T-helper 2 cell treated with Interferon-gamma antibody and Interleukin-4, amounts not matched to agents 5 μg/mL and 100 μg/mL, for 36 hours (primary cell): ENCODE results near the gene CDK19.

Source experiments
- DNase-seq: peaks from one replicate; pipeline ENCODE4 v3.0.0; 2021; ENCODE audit warnings: low spot score
- H3K27ac Mint-ChIP-seq: one replicate; pipeline ENCODE4 v1.8.0; 2021; ENCODE audit warnings: mild to moderate bottlenecking, mixed read lengths
- H3K27me3 Mint-ChIP-seq: one replicate; pipeline ENCODE4 v1.8.0; 2021; ENCODE audit warnings: low read depth, mixed read lengths
- H3K36me3 Mint-ChIP-seq: one replicate; pipeline ENCODE4 v1.8.0; 2021; ENCODE audit warnings: low read depth, mixed read lengths
- H3K4me1 Mint-ChIP-seq: one replicate; pipeline ENCODE4 v1.8.0; 2021; ENCODE audit warnings: low read depth, mixed read lengths
- H3K4me3 Mint-ChIP-seq: one replicate; pipeline ENCODE4 v1.8.0; 2022; ENCODE audit warnings: mild to moderate bottlenecking, moderate library complexity, mixed read lengths
- H3K9me3 Mint-ChIP-seq: one replicate; pipeline ENCODE4 v1.8.0; 2021; ENCODE audit warnings: mixed read lengths

The CDK19 gene

GRCh38 chr6:110643175-110643574, 172.1 kb downstream of the CDK19 start:
- Mint-ChIP-seq H3K27me3 (no peaks in the 10 kb centered on the region), H3K36me3 (peaks cover 46% of the 10 kb centered on the region), H3K4me3 (no peak overlapping the region), H3K27ac (no peak overlapping the region), H3K9me3 (peaks cover 9% of the 10 kb centered on the region), H3K4me1 (peaks cover 22% of the 10 kb centered on the region)
- DNase-seq: no peak

DNA sequence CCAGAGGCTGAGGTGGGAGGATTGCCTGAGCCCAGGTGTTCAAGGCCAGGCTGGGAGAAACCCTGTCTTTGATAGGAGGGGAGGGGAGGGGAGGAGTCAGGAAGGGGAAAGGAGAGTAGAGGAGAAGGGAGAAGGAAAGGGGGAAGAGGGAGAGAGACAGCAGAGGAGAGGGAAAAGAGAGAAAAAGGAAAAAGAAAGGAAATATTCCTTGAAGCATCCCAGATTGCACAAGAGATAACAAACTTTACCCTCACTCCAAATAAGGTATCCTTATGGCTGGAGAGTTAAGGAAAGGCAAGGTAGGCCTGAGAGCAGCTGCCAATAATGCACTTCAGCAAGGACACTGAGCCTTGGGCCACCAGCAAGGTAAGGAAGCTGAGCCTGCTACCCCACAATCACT, 172.6 kb downstream of the CDK19 start:
- Mint-ChIP-seq H3K27me3 (no peaks in the 10 kb centered on the region), H3K4me3 (no peak overlapping the region), H3K4me1 (peaks cover 20% of the 10 kb centered on the region), H3K27ac (no peak overlapping the region), H3K9me3 (peaks cover 9% of the 10 kb centered on the region), H3K36me3 (peaks cover 47% of the 10 kb centered on the region)
- no peak for DNase-seq

DNA sequence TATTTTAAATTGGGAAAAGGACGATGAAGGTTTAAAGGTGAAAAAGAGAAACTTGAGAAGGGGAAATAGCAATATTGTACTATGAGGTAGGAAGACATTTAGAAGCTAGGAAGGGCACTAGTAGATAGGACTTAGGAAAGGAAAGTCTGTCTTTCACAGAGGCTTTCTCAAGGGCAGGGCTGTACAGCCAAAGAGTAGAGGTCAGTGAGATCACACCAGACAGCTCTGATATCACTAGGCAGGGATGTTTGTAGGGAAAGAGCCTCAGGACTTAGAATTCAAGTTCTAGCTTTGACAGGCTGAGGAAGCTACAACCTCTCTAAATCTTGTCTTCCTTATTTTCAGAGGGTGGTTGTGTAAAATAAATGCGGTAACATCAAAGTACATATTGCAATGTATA, 178.5 kb downstream of the CDK19 start:
- Mint-ChIP-seq H3K27ac (no peak overlapping the region), H3K36me3 (peaks cover 27% of the 10 kb centered on the region), H3K4me3 (no peak overlapping the region)

GRCh38 chr6:110635096-110635495, 180.2 kb downstream of the CDK19 start:
- H3K27ac Mint-ChIP-seq: no peak overlapping the region
- no peaks in the 10 kb centered on the region for H3K9me3 Mint-ChIP-seq
- peaks cover 5% of the 10 kb centered on the region for H3K4me1 Mint-ChIP-seq
- no peaks in the 10 kb centered on the region for H3K27me3 Mint-ChIP-seq
- no peak overlapping the region for H3K4me3 Mint-ChIP-seq
- no peak for DNase-seq
- H3K36me3 Mint-ChIP-seq: peaks cover 23% of the 10 kb centered on the region

More for the DNA sequence above, 178.5 kb downstream of the CDK19 start:
- H3K27me3 Mint-ChIP-seq: no peaks in the 10 kb centered on the region
- H3K9me3 Mint-ChIP-seq: no peaks in the 10 kb centered on the region
- H3K4me1 Mint-ChIP-seq: peaks cover 5% of the 10 kb centered on the region
- no peak for DNase-seq

- H3K27ac Mint-ChIP-seq: no peak overlapping the region
- peaks cover 5% of the 10 kb centered on the region for H3K4me1 Mint-ChIP-seq
- no peaks in the 10 kb centered on the region for H3K27me3 Mint-ChIP-seq
Observed at GRCh38 chr6:110633731-110634213, 181.5 kb downstream of the CDK19 start.

GRCh38 chr6:110629153-110629552, 186.1 kb downstream of the CDK19 start:
- Mint-ChIP-seq H3K4me3 (no peak overlapping the region), H3K27ac (no peak overlapping the region), H3K27me3 (no peaks in the 10 kb centered on the region), H3K9me3 (no peaks in the 10 kb centered on the region), H3K4me1 (no peaks in the 10 kb centered on the region), H3K36me3 (peaks cover 12% of the 10 kb centered on the region)
- DNase-seq: no peak

More at GRCh38 chr6:110633731-110634213, 181.5 kb downstream of the CDK19 start:
- Mint-ChIP-seq H3K36me3 (peaks cover 20% of the 10 kb centered on the region), H3K4me3 (no peak overlapping the region), H3K9me3 (no peaks in the 10 kb centered on the region)
- DNase-seq: no peak

- no peak for DNase-seq
- H3K27me3 Mint-ChIP-seq: no peaks in the 10 kb centered on the region
- H3K9me3 Mint-ChIP-seq: no peaks in the 10 kb centered on the region
- H3K4me3 Mint-ChIP-seq: no peak overlapping the region
- peaks cover 12% of the 10 kb centered on the region for H3K36me3 Mint-ChIP-seq
- H3K4me1 Mint-ChIP-seq: no peaks in the 10 kb centered on the region
- H3K27ac Mint-ChIP-seq: no peak overlapping the region
Observed at GRCh38 chr6:110628330-110628729, 186.9 kb downstream of the CDK19 start.

- H3K4me3 Mint-ChIP-seq: no peak overlapping the region
- no peaks in the 10 kb centered on the region for H3K9me3 Mint-ChIP-seq
- H3K27me3 Mint-ChIP-seq: no peaks in the 10 kb centered on the region
- H3K4me1 Mint-ChIP-seq: no peaks in the 10 kb centered on the region
- H3K36me3 Mint-ChIP-seq: peaks cover 15% of the 10 kb centered on the region
- DNase-seq: no peak
- H3K27ac Mint-ChIP-seq: no peak overlapping the region
Observed at GRCh38 chr6:110626442-110626841, 188.8 kb downstream of the CDK19 start.

- Mint-ChIP-seq H3K27ac (no peak overlapping the region), H3K36me3 (peaks cover 16% of the 10 kb centered on the region)
- DNase-seq: no peak
Observed at GRCh38 chr6:110625883-110626282, 189.4 kb downstream of the CDK19 start.

GRCh38 chr6:110622912-110623578, 192.2 kb downstream of the CDK19 start:
- H3K36me3 Mint-ChIP-seq: peaks cover 25% of the 10 kb centered on the region
- DNase-seq: no peak
- no peaks in the 10 kb centered on the region for H3K9me3 Mint-ChIP-seq
- H3K4me3 Mint-ChIP-seq: no peak overlapping the region
- peaks cover 3% of the 10 kb centered on the region for H3K4me1 Mint-ChIP-seq
- H3K27me3 Mint-ChIP-seq: no peaks in the 10 kb centered on the region
- H3K27ac Mint-ChIP-seq: no peak overlapping the region

More at GRCh38 chr6:110625883-110626282, 189.4 kb downstream of the CDK19 start:
- Mint-ChIP-seq H3K4me1 (no peaks in the 10 kb centered on the region), H3K27me3 (no peaks in the 10 kb centered on the region), H3K4me3 (no peak overlapping the region), H3K9me3 (no peaks in the 10 kb centered on the region)

- peaks cover 10% of the 10 kb centered on the region for H3K4me1 Mint-ChIP-seq
- peaks cover 33% of the 10 kb centered on the region for H3K36me3 Mint-ChIP-seq
- H3K4me3 Mint-ChIP-seq: no peak overlapping the region
- no peak for DNase-seq
- H3K27me3 Mint-ChIP-seq: no peaks in the 10 kb centered on the region
- H3K27ac Mint-ChIP-seq: no peak overlapping the region
- H3K9me3 Mint-ChIP-seq: no peaks in the 10 kb centered on the region
Observed at GRCh38 chr6:110621061-110621460, 194.2 kb downstream of the CDK19 start.

DNA sequence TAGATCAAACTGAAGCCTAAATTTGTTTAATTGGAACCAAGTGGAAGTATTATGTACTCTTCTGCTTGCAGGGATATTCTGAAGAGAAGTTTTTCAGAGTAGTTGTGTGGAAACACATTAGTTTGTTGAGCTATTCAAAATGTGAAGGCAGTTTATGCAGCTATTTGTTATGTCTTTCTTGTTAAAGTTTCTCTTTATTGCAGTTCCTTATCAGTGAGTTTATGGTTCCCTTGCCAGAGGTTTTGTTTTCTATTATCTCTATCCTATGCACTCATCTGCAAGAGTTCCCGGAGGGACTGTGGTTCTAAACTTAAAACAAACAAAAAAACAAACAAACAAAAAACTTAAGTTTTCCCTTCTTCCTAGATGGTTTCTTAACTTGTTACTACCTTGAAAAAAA, 195.2 kb downstream of the CDK19 start:
- H3K4me1 Mint-ChIP-seq: peaks cover 10% of the 10 kb centered on the region
- no peak for DNase-seq
- no peak overlapping the region for H3K27ac Mint-ChIP-seq
- H3K27me3 Mint-ChIP-seq: no peaks in the 10 kb centered on the region
- H3K4me3 Mint-ChIP-seq: no peak overlapping the region
- H3K36me3 Mint-ChIP-seq: peaks cover 33% of the 10 kb centered on the region
- H3K9me3 Mint-ChIP-seq: no peaks in the 10 kb centered on the region

DNA sequence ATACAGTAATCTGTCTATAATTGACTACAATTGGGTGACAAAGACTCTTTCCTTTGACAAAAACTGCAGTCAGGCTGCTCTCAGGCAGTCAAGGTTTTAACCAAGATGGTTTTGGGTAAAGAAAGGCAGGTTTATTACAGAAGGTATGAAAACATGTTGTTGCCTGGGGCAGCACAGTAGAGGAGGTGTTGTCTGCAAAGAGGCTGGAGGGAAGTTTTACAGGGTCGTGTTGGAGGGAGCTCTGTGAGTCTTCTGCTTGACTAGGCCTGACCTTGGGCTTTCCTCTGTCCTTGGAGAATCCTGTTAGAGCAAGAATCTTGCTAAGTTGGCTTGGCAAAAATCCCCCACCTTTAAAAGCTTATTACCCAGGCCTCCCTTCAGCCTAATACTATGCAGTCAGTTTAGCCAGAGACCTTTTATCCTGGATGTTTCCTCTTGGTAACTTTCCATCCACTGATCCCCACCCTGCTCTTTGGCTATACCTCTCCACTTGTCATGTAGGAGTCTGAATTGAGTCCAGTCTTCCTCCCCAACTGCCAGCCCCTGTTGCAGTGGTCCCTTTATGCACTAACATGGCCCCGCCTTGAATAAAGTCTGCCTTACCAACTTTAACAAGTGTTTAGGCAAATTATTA, 195.9 kb downstream of the CDK19 start:
- no peak for DNase-seq
- peaks cover 12% of the 10 kb centered on the region for H3K4me1 Mint-ChIP-seq
- no peaks in the 10 kb centered on the region for H3K27me3 Mint-ChIP-seq
- peaks cover 34% of the 10 kb centered on the region for H3K36me3 Mint-ChIP-seq
- H3K27ac Mint-ChIP-seq: no peak overlapping the region
- H3K4me3 Mint-ChIP-seq: no peak overlapping the region
- H3K9me3 Mint-ChIP-seq: no peaks in the 10 kb centered on the region

- no peaks in the 10 kb centered on the region for H3K27me3 Mint-ChIP-seq
- H3K9me3 Mint-ChIP-seq: no peaks in the 10 kb centered on the region
- DNase-seq: no peak
- H3K36me3 Mint-ChIP-seq: peaks cover 39% of the 10 kb centered on the region
- H3K27ac Mint-ChIP-seq: no peak overlapping the region
- H3K4me1 Mint-ChIP-seq: peaks cover 12% of the 10 kb centered on the region
- H3K4me3 Mint-ChIP-seq: no peak overlapping the region
Observed at GRCh38 chr6:110618591-110619267, 196.5 kb downstream of the CDK19 start.
